NCI-H524 (cell line): ENCODE data around the gene SLC5A10.

Experiments
- DNase-seq, 2 experiments: peaks; one replicate each; lab custom pipeline; 2025; lab: John Stamatoyannopoulos, UW

Gene SLC5A10

GRCh38 chr17:19003543-19004420, 51.8 kb downstream of the SLC5A10 start:
- no peak for DNase-seq

GRCh38 chr17:19004421-19005136, 52.6 kb downstream of the SLC5A10 start, which contains the start of gene FAM83G:
Gene FAM83G (minus strand): TSS chr17:19004764. CDS start chr17:19004041, 723 bp downstream.
- DNase-seq, result peak in 1 of 2 experiments; percentile 20

GRCh38 chr17:19005137-19005773, 53.3 kb downstream of the SLC5A10 start:
- DNase-seq, result no peak

GRCh38 chr17:19005789-19006430, 53.9 kb downstream of the SLC5A10 start:
- DNase-seq, result no peak

- no peak for DNase-seq
These were observed 54.7 kb downstream of the SLC5A10 start for GRCh38 chr17:19006698-19007097.

GRCh38 chr17:19009970-19010369, 58.0 kb downstream of the SLC5A10 start:
- DNase-seq, result no peak

- DNase-seq, result no peak
These were observed 59.0 kb downstream of the SLC5A10 start for GRCh38 chr17:19010729-19011505.

GRCh38 chr17:19011581-19011980, 59.6 kb downstream of the SLC5A10 start:
- DNase-seq, result no peak

- DNase-seq, result no peak
These were observed 60.5 kb downstream of the SLC5A10 start for GRCh38 chr17:19012171-19013080.

GRCh38 chr17:19013226-19013625, 61.3 kb downstream of the SLC5A10 start:
- no peak for DNase-seq

GRCh38 chr17:19013806-19014627, 62.1 kb downstream of the SLC5A10 start:
- DNase-seq, result no peak

GRCh38 chr17:19014628-19015215, 62.8 kb downstream of the SLC5A10 start:
- DNase-seq, result no peak

GRCh38 chr17:19015428-19015827, 63.5 kb downstream of the SLC5A10 start:
- no peak for DNase-seq

- no peak for DNase-seq
These were observed 64.3 kb downstream of the SLC5A10 start for GRCh38 chr17:19016297-19016696.

GRCh38 chr17:19016881-19017280, 64.9 kb downstream of the SLC5A10 start:
- no peak for DNase-seq

GRCh38 chr17:19017401-19017800, 65.4 kb downstream of the SLC5A10 start:
- DNase-seq, result no peak

GRCh38 chr17:19017804-19018599, 66.0 kb downstream of the SLC5A10 start:
- no peak for DNase-seq

- no peak for DNase-seq
These were observed 66.6 kb downstream of the SLC5A10 start for GRCh38 chr17:19018600-19018950.
